Measurements from ENCODE around the gene PABPN1. TPM values are rescaled to one million over a fixed set of nuclear protein-coding genes. Genes with fewer than 3 reads are reported as not detected.
A peak's percentile ranks its signal among the peaks of the same experiment; 100 is the strongest.
"Not testable (repeated sequence)": the region's sequence is repeated elsewhere in the genome, so short reads cannot be mapped to it uniquely, and the experiment has no call there.

PABPN1 gene
- total RNA-seq, result 67.7 TPM
- long read RNA-seq, transcript PABPN1-201 (7 exons, 2,001 nt), result major isoform, 42 of 62 reads
- long read RNA-seq, transcript PABPN1-202 (6 exons, 2,768 nt), result minor isoform, 9 of 62 reads
- long read RNA-seq, partial matches to known transcripts, result 2 of 62 reads
- long read RNA-seq, other reads (novel, unspliced or antisense), result 6 of 62 reads

GRCh38 chr14:23320584-23321571, at the start of gene PABPN1:
Gene PABPN1 (plus strand): TSS chr14:23321457. CDS start chr14:23321470, 13 bp downstream.
- ATAC-seq (ENCODE audit: poor library complexity), result peak; percentile 95
- intact Hi-C loops (cut with DNase I), result loop anchor here (10.0 kb wide), 2 partner anchors 134 to 244 kb away; partner anchors contain the start of gene AP1G2
- peak; percentile 98 for DNase-seq

- ATAC-seq (ENCODE audit: poor library complexity) (no peak), DNase-seq (no peak)
- intact Hi-C loops (cut with DNase I), result no loop called here
These were observed 45.8 kb upstream of the PABPN1 start for GRCh38 chr14:23275412-23275811.

GRCh38 chr14:23277189-23277588, 44.1 kb upstream of the PABPN1 start:
- DNase-seq, result no peak
- intact Hi-C loops (cut with DNase I), result no loop called here
- no peak for ATAC-seq (ENCODE audit: poor library complexity)

GRCh38 chr14:23277928-23278327, 43.3 kb upstream of the PABPN1 start:
- intact Hi-C loops (cut with DNase I); DNase-seq; ATAC-seq (ENCODE audit: poor library complexity): not testable (repeated sequence)

- intact Hi-C loops (cut with DNase I), result no loop called here
- DNase-seq (no peak), ATAC-seq (ENCODE audit: poor library complexity) (no peak)
These were observed 40.0 kb upstream of the PABPN1 start for GRCh38 chr14:23281247-23281646.

GRCh38 chr14:23284654-23285529, 36.4 kb upstream of the PABPN1 start:
- intact Hi-C loops (cut with DNase I), result no loop called here
- ATAC-seq (ENCODE audit: poor library complexity), result peak; percentile 14
- DNase-seq, result no peak

- peak; percentile 49 for ATAC-seq (ENCODE audit: poor library complexity)
- no peak for DNase-seq
- intact Hi-C loops (cut with DNase I), result no loop called here
These were observed 35.7 kb upstream of the PABPN1 start for GRCh38 chr14:23285530-23286019.

GRCh38 chr14:23286020-23286901, 35.0 kb upstream of the PABPN1 start, which contains the start of gene HOMEZ:
Gene HOMEZ (minus strand): TSS chr14:23286132. CDS start chr14:23285952, 180 bp downstream.
- ATAC-seq (ENCODE audit: poor library complexity), result peak; percentile 98
- DNase-seq, result peak; percentile 100
- intact Hi-C loops (cut with DNase I), result no loop called here

GRCh38 chr14:23286902-23287479, 34.3 kb upstream of the PABPN1 start:
- intact Hi-C loops (cut with DNase I), result no loop called here
- ATAC-seq (ENCODE audit: poor library complexity), result no peak
- no peak for DNase-seq

GRCh38 chr14:23294734-23295561, 26.3 kb upstream of the PABPN1 start:
- peak; percentile 50 for DNase-seq
- ATAC-seq (ENCODE audit: poor library complexity), result peak; percentile 72
- intact Hi-C loops (cut with DNase I), result no loop called here

- ATAC-seq (ENCODE audit: poor library complexity), result no peak
- intact Hi-C loops (cut with DNase I), result loop anchor here (2.0 kb wide), 1 partner anchor 31 kb away; no protein-coding TSS in a partner anchor
These were observed 25.1 kb upstream of the PABPN1 start for GRCh38 chr14:23296012-23296777.

GRCh38 chr14:23297096-23297495, 24.2 kb upstream of the PABPN1 start:
- no peak for ATAC-seq (ENCODE audit: poor library complexity)
- DNase-seq, result no peak
- intact Hi-C loops (cut with DNase I), result loop anchor here (2.0 kb wide), 1 partner anchor 32 kb away; no protein-coding TSS in a partner anchor

More at GRCh38 chr14:23296012-23296777, 25.1 kb upstream of the PABPN1 start:
- DNase-seq, result no peak

- DNase-seq (no peak), ATAC-seq (ENCODE audit: poor library complexity) (no peak)
- intact Hi-C loops (cut with DNase I), result loop anchor here (2.0 kb wide), 1 partner anchor 33 kb away; no protein-coding TSS in a partner anchor
These were observed 23.5 kb upstream of the PABPN1 start for GRCh38 chr14:23297611-23298277.

- ATAC-seq (ENCODE audit: poor library complexity) (no peak), DNase-seq (no peak)
- intact Hi-C loops (cut with DNase I), result no loop called here
These were observed 21.9 kb upstream of the PABPN1 start for GRCh38 chr14:23299211-23299957.
